KOPT-K1 (cell line): ENCODE measurements around the gene CELF4.

Source experiments
- H3K27ac ChIP-seq: fragments of 200-600 bp; sonication (generic); 2 replicates; pipeline ENCODE4 v1.5.1; 2016; ENCODE audit warnings: antibody characterized with exemption, mild to moderate bottlenecking, low read depth, low read length; ENCODE audit not compliant: poor library complexity, severe bottlenecking
- H3K36me3 ChIP-seq: fragments of 200-600 bp; sonication (generic); 2 replicates; pipeline ENCODE4 v1.5.1; 2017; ENCODE audit warnings: antibody characterized with exemption, mild to moderate bottlenecking, low read length, moderate library complexity; ENCODE audit not compliant: insufficient read depth
- H3K9me3 ChIP-seq: fragments of 200-600 bp; sonication (generic); 2 replicates; pipeline ENCODE4 v1.5.1; 2017; ENCODE audit warnings: antibody characterized with exemption, low read length, mild to moderate bottlenecking; ENCODE audit not compliant: insufficient read depth, poor library complexity, severe bottlenecking

Gene CELF4

DNA sequence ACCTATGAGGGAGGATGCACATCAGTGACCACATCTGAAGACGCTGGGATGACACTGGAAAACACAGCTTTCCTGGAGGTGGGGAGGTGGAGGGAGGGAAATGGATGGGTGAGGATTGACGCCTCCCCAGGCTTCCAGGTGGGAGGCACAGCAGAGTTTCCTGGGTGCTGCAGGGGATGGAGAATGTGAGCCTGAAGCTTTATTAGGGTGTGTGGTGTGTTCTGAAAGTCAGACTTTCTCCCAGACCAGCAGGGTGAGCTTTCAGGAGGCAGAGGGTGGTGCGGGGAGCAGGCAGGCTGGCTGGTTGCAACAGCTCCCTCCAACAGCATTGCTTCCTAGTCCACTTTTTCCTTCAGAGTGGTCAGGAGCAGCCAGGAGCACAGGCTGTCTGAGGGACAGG, 263.1 kb downstream of the CELF4 start:
- no peak overlapping the region for H3K27ac ChIP-seq
- H3K36me3 ChIP-seq: no peaks in the 10 kb centered on the region
- no peaks in the 10 kb centered on the region for H3K9me3 ChIP-seq

DNA sequence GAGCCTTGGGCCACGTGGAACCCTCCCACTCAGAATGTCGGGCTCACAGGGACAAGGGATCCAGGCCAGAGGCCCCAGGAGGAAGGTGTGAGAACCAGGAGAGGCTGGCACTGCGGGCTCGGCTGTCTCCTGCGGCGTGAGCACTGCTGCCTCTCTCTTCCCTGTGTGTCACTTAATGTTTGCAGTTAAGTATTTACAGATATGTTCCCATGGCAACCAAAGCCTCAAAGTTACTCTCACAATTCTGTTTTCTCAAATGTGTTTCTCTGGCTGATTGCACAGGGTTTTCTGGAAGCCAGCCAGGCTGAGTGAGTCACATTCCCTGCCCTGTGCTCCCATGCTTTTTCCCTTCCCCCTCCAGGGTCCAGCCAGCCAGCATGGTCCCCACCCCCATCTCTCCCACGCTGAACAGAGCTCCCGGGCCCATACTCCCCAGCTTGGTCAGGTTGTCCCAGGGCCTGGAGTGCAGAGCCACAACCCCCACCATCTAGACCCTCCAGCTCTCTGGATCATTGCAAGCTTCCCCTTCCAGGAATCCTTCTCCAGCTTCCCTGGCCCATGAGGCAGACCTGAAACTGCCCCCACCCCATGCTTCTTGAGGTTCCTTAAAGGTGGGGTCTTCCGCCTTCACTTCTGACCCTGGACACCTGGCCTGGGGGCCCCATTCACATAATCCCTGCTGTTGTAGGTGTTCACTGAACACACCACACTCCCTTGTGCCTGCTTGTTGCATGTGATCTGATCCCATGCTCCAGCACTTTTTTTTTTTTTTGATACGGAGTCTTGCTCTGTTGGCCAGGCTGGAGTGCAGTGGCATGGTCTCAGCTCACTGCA, 265.9 kb downstream of the CELF4 start:
- no peak overlapping the region for H3K27ac ChIP-seq
- no peaks in the 10 kb centered on the region for H3K36me3 ChIP-seq
- H3K9me3 ChIP-seq: no peaks in the 10 kb centered on the region

DNA sequence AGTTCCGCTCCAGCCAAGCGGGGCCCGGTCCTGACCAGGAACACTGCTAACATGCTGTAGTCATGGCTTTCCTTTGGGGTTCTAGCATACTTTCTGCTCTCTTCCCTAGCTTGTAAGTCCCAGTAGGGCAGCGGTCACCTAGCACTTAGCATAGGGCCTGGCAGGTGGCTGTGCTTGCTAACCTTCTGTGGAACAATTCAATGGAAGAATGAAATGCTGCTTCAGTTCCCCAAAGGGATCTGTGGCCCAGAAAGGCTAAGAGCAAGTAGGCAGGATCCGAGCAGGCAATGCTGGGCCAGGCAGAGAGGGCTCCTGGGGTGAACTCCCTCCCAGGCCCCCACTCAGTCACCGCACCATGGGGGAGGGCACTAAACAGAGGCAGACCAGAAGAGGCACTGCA, 266.8 kb downstream of the CELF4 start:
- Histone ChIP-seq H3K27ac (no peak overlapping the region), H3K36me3 (no peaks in the 10 kb centered on the region), H3K9me3 (no peaks in the 10 kb centered on the region)

DNA sequence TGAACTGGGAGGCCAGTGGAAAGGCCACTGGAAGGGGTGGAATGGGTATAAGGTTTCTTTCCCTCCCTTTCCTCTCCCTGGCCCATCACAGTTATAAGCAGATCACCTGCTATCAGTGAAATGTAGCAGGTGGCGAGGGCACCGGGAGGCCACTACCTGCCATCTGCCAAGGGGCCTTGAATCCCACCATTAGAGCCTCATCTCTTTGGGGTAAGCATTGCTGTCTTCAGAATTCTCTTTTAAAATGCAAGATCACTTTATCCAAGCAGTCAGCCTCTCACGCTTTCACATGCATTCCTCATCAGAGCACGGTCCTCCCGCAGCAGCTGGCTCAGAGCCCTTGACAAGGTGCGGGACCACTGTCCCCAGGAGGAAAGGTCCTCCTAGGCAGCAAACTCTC, 268.5 kb downstream of the CELF4 start:
- Histone ChIP-seq H3K27ac (no peak overlapping the region), H3K36me3 (no peaks in the 10 kb centered on the region)

DNA sequence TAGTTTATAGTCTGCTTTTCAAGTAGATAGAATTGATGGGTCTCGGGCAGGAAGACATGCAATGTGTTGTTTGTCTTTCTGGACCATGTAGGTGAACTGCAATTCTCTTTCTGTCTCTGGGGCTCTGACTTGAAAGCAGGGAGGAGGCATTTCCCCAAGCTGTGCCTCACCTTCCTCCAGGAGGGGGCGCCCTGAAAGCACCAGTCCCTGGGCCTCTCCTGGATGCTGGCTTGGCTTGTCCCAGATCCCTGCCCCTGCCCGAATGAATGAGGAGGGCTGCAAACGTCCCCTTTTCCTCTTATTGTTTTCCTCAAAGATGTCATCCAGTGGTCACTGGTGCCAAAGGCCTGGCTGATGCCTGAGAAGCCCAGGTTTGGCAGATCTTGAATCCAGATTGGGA, 270.6 kb downstream of the CELF4 start:
- Histone ChIP-seq H3K27ac (no peak overlapping the region), H3K9me3 (no peaks in the 10 kb centered on the region), H3K36me3 (no peaks in the 10 kb centered on the region)

More for the DNA sequence above, 268.5 kb downstream of the CELF4 start:
- H3K9me3 ChIP-seq: no peaks in the 10 kb centered on the region

DNA sequence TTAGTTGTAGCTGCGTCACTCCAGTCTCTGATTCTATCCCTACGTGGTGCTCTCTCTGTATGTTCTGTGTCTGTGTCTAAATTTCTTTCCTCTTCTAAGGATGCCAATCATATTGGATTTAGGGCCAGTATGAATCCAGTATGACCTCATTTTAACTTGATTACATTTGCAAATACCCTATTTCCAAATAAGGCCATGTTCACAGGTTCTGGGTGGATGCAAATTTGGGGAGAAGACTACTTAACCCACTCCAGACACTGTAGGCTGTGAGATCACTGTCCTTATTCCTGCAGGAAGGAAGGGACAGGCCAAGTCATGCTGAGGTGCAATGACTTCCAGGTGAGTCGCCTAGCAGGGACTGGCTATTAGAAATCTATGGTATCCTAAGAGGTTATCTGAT, 272.2 kb downstream of the CELF4 start:
- Histone ChIP-seq H3K27ac (no peak overlapping the region), H3K9me3 (no peaks in the 10 kb centered on the region), H3K36me3 (no peaks in the 10 kb centered on the region)

DNA sequence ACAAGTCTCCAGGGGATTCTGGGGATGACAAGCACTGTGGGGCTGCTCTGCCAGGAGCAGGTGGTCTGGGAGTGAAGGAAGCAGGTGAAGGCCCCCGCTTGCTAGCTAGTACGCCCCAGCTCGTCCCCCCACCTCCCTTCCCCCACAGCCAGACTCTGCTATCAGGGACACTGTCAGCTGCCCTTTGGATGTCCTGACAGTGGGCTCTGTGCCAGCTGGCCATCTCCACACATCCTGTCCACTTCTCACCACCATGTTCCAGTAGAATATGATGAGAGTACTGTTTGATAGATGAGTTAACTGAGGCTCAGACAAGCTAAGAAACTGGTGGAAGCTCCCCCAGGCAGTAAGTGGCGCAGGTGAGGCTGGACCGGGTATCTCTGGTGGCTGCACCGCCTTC, 276.2 kb downstream of the CELF4 start:
- no peaks in the 10 kb centered on the region for H3K36me3 ChIP-seq
- no peak overlapping the region for H3K27ac ChIP-seq
- H3K9me3 ChIP-seq: no peaks in the 10 kb centered on the region

DNA sequence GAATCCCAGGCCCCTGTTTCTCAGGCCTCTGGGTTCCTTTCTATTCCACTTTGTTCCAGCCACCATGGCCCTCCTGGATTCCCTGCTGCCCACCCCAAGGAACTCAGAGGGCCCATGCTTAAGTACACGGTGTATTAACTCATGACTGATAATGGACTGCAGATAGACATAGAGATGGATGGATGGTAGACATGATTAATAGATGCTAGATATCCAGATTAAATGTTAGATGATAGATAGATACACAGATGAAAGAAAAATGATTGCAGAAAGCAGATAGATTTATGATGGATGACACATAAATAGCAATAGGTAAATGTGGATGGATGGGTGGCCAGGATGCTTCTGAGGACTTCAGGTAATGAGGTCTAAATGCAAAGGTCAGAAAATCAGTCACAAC, 278.0 kb downstream of the CELF4 start:
- Histone ChIP-seq H3K36me3 (no peaks in the 10 kb centered on the region), H3K9me3 (no peaks in the 10 kb centered on the region)

DNA sequence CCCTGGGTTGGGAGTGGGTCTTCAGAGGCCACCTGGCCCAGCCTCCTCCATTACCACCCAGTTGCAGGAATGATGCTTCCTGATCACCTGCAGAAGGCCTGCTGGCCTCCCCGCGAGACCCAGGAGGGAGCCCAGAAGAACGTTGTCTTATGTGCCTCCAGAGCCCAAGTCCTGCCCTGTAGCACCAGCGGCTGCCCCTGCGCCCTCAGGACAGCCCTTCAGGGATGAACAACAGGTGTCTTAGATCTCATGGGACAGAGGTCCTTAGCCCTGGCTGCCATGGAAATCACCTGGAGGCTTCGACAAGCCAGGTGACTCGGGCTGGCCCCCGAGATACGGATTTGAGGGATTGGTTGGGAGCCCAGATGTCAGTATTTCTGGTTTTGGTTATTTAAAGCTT, 278.8 kb downstream of the CELF4 start:
- Histone ChIP-seq H3K9me3 (no peaks in the 10 kb centered on the region), H3K27ac (no peak overlapping the region), H3K36me3 (no peaks in the 10 kb centered on the region)

More for the DNA sequence above, 278.0 kb downstream of the CELF4 start:
- no peak overlapping the region for H3K27ac ChIP-seq

DNA sequence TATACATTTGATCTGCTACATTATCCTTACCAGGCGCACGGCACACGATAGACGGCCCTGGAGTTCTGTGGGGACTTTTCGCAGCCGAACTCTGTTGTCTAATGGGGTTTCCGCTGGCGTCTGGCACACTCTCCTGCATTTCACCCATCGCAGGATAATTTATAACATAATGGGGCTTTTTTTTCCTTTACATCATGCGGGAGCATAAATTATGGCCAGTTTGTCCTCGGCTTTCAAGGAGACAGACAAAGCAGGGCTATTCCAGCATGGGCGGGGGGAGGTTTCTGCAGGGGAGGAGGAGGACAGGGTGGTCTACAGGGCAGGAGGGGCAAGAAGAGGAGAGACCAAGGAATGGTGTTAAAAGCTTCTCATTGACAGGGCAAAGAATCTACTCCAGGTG, 279.8 kb downstream of the CELF4 start:
- Histone ChIP-seq H3K27ac (no peak overlapping the region), H3K9me3 (no peaks in the 10 kb centered on the region), H3K36me3 (no peaks in the 10 kb centered on the region)

DNA sequence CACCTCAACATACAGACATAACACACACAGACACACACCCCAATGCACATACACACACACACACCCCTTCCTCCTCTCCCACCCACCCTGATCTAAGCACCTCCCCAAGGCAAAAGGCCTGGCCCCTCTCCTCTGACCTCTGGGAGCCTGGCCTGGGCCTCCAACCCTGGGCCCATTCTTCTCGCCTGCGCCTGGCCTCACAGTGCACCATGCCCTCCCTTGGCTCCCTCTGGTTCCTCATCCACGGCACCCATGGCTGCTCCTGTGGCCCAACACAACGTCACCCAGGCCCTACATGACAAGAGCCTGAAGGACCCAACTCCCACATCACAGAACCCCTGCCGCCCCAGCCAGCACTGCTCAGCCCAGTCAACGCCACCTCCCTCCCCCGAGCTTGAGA, 281.3 kb downstream of the CELF4 start:
- no peaks in the 10 kb centered on the region for H3K9me3 ChIP-seq
- no peak overlapping the region for H3K27ac ChIP-seq
- no peaks in the 10 kb centered on the region for H3K36me3 ChIP-seq

DNA sequence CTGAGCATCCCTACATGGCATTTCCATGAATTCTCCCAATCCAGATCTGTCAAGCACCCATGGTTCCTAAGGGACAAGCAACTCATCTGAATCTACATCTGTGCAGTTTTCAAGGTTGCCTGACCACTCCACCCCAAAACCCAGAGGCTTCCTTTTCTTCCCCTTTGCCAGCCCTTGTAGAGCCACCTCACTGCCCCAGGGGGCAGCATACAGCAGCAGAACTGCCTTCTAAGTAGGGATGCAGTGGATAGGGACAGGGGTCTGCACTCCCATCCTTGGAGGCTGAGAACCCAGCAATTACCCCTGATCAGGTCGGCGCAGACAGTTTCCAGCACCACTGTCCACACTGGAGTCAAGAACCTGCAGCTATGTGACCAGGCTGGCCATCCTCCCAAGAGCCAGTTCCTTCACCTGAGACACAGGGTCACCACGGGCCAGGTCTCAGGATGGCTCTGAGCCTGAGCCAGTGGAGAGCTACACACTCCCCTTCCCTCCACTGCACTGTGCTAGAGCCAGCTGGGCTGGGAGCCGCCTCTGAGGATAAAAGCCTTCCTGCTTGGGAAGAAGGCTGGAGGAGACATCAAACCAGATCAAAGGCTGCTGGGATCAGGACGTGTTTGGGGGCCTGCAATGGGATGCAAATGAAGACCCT, 283.1 kb downstream of the CELF4 start:
- Histone ChIP-seq H3K9me3 (no peaks in the 10 kb centered on the region), H3K36me3 (no peaks in the 10 kb centered on the region), H3K27ac (no peak overlapping the region)

DNA sequence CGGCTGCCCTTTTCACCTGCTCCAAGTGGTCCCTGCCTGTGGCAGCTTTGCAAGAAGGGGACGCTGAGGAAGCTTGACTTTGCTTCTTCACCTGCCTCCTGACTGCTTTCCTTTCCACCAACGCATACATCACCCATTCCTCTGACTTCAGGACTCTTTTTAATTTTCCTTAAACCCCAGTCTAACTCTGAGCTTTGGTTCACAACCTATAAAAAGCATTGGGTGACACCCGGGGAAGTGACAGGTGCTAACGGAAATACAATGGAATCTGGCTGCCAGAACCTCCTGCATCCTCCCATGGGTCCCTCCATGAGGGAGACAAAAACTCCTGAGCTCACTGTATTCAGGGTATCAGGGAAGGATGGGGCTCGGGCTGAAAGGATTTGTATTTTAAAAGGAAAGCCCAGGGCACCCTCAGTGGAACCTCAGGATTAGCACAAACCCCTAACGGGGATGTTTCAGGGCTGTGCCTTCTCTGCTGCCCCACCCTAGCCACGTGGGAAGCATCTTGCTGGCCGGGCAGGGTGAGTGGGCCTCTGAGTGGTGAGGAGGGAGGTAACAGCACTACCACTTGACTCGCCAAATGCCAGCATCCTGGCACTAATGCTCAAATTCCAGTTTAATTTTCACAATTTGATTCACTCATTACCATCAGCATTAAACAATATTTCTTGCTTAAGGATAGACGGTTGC, 284.8 kb downstream of the CELF4 start:
- Histone ChIP-seq H3K9me3 (no peaks in the 10 kb centered on the region), H3K27ac (no peak overlapping the region), H3K36me3 (no peaks in the 10 kb centered on the region)

DNA sequence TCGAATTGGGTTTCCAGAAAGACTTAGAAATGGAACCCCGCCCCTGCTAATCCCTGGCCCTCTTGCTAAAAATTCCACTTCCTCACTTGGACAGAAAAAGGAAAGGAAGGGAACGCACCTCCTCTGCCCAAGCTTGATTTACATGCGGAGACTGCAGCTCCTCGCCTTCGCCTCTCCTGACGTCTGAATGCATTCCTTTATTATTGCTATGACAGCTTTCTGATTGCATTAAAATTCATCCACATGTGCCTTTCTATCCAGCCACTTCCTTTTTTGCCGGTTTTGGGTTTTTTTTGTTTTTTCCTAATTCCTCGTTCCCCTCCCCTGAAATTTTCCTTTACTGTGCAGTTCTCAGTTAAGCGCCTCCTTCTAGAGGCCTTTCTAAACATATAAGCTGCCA, 287.8 kb downstream of the CELF4 start:
- H3K36me3 ChIP-seq: no peaks in the 10 kb centered on the region
- H3K9me3 ChIP-seq: no peaks in the 10 kb centered on the region
- H3K27ac ChIP-seq: no peak overlapping the region

DNA sequence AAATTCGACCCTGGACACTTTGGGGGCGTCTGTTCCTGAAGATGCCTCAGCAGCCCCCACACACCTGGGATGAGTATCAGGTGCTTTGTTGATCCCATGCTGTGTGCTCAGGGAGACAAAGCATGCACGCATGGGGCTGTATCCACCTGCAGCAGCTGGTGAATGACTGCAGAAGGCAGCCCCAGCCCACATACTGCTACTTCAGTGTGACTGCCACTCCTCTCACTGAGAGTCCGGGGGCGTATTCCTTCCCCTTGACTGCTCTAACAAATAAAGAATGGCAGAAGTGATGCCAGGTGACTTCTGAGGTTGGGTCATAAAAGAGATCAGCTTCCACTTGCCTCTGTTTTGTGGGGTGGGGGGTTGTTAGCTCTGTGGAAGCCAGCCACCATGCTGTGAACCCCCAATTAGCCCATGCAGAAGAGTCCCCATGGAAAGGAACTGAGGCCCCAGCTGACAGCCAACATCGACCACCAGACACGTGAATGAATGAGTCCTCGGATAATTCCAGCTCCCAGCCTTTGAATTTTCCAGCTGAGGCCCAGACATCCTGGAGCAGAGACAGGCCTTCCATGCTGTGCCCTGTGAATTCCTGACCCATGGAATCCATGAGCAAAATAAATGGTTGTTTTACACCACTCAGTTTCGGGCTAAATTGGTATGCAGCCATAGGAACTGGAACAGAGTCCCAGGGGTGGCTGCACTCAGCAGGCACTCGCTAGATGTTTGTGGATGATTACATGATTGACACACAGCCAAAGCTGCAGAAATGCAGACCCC, 289.3 kb downstream of the CELF4 start:
- H3K9me3 ChIP-seq: no peaks in the 10 kb centered on the region
- H3K27ac ChIP-seq: no peak overlapping the region
- no peaks in the 10 kb centered on the region for H3K36me3 ChIP-seq
